ENCODE results near the gene PJA2.
"Not testable (repeated sequence)": the region's sequence is repeated elsewhere in the genome, so short reads cannot be mapped to it uniquely, and the experiment has no call there.

Gene PJA2

DNA sequence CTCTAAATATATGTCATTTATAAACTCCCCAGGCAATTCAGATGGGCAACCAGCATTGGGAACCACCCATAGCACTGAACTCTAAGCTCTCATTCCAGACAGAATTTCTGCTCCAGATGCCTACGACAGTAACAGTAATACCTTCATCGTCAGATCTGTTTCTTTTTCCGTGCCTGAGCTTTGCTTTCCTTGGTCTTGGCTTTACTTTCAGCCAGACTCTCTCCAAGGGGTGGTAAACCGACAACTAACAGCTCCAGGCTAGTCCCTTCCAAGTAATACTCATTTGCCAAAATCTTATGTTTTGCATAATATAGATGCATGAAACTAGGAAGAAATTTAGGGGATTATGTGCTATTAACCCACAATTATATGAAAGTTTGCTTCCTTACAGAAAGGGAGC, 102.3 kb downstream of the PJA2 start:
- no peak for DNase-seq

DNA sequence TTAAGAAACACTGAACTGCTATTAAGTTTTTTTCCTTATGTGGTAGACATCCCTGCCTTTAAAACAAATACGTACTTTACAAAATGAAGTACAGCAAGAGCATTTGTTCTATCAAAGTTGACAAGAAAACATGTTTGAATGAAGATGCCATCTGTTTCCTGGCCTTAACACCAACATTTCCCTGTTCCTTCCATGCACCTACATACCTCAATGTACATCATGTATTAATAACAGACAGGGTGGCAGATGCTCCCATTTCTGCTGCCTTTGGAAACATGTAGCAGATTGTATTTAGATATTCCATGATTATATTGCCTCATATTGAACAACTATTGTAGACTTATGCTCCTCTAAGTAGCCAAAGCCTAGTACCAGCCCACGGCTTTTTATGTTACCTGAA, 104.4 kb downstream of the PJA2 start:
- DNase-seq = no peak

DNA sequence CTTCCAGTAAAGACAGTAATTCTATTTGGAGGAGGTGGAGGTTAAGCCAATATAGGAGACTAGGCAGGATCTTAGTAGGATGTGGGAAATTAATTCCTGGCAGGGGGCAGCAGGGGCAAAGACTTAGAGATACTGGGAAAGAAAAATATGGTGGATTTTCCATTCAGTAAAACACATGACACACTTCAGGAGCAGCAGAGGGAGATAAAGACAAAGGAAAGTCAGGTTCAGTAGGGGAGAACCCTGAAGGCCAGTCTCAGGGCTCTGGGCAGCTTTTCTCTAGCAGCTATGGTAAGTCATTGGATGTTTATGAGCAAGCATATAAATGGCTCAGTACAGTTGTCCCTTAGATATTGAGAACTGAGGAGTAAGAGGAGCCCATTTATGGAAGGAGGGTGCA, 105.5 kb downstream of the PJA2 start:
- DNase-seq = no peak

DNA sequence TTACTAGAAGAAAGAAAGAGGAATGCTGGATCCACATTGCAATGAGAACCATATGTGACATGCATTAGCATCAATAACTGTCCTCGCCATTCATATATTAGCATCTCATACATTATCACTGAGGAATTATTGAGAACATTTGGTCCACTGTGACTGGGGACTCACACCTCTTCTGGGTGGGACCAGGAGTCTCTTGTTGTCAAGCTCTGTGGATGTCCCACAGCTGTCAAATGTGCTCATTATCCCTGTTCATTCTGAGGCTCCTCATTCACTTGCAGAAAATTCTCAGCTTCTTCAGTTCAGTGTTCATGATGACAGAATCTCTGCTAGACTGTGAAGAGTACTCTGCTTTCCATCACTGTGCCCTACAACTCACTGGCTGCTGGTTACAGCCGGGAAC, 109.4 kb downstream of the PJA2 start:
- no peak for DNase-seq

DNA sequence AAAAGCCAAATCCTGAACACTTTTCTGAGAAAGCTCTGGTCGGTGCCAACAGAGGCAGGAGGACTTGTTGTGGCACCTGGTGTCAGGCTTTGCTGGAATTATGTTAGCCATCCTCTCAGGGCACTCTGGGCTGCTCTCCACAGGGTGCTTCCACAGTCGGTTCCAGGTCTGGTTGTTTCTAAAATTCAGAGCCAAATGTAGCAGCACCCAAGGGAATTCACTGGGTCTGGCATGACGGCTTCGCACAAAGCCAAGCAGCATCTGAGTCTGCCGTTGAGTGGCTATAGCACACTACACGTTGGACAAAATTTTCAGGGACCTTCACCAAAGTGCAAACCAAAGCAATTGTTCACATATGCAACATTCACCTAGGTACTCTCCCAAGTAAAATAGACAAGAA, 110.2 kb downstream of the PJA2 start:
- DNase-seq = no peak

DNA sequence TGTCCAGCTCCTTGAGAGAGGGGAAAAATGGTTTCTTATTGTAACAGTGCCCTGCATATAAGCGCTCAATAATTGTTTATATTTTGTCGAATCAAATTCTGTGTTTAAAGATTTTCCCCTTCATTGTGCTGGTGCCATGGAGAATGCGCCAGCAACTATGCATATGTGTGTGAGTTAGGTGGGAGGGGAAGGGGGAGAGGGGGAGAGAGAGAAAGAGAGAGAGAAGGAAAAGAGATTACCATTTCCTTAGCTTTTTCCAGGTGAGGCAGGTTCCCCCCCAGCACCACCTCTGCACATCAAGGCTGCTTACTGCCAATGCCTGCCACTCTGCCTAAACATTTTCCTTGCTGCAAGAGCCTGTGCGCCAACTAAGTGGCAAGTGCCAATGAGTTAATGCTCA, 111.0 kb downstream of the PJA2 start:
- no peak for DNase-seq

DNA sequence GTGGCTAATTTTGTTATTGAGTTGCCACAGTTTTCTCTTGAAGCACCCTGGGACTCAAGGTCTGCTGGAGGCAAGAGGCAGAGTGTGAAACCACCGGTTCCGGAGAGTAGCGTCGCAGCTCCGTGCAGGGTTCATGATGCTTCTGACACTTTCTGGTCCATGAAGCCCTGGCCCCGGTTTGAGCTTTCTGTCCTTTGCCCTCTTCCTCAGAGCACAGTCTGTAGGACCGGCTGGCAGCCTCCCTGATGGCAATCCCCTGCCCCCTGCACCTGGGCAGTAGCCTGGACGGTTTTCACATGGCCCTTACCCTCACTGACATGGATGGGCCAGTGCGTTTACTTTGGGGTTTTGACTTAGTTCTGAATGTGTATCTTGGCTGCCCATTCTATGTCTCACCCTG, 111.9 kb downstream of the PJA2 start:
- DNase-seq = no peak

DNA sequence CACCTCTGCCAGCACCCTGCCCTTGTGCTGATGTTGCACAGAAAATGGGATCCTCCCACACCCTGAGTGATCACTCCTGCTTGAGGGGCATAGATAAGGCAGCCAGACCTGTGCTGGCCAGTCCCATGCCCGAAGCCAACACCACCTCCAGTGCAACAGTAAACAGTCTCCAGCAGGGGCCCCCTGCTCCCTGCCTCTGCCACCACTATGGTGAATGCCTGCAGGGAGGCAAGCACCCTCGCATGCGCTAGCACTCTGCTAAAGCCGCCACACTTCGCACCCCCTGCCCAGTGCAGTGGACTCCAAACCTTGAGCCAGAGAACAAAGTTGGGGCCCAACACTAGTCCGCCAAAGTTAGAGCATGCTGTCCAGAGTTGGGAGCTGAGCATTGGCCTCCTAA, 118.7 kb downstream of the PJA2 start:
- no peak for DNase-seq

DNA sequence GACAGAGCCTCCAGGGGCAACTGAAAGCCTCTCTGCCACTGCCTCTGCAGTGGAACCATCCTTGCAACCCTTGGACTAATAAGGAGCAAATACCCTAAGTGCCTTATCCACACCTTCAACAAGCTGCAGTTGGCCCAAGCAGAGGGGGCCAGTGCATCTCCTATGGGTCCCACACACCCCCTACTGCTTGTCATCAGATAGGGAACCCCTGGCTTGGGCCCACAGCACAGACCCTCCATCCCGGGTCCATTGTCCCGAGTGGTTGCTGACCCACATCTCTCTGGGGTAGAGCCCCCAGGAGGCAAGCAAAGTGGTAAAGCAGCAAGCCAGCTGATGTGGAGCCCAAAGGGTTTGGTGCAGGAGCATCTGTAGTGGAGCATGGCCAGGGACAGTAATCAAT, 119.5 kb downstream of the PJA2 start:
- DNase-seq = no peak

DNA sequence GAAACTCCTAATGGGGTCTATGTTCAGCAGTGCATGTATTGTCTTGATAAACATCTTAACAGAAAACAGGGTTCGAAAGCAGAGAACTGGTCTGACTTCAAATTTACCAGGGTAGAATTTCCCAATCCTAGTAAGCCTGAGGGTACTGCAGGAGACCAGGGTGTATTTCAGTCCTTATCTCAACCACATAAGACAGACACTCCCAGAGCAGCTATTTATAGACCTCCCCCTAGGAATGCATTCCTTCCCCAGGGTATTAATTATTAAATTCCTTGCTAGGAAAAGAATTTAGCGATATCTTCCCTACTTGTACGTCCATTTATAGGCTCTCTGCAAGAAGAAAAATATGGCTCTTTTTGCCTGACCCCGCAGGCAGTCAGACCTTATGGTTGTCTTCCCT, 123.1 kb downstream of the PJA2 start:
- not testable (repeated sequence) for DNase-seq

All from DMS53 (cell line).